HG03520 (cell line): ENCODE data around the gene TMTC2.
"Not testable (repeated sequence)": the region's sequence is repeated elsewhere in the genome, so short reads cannot be mapped to it uniquely, and the experiment has no call there.

ENCODE experiments used
- ATAC-seq: cut with Tn5 transposase; IDR thresholded peaks from one replicate; pipeline ENCODE4 v1.9.1; 2021; ENCODE audit warnings: mild to moderate bottlenecking, moderate library complexity; ENCODE audit not compliant: unreplicated experiment

Gene TMTC2

DNA sequence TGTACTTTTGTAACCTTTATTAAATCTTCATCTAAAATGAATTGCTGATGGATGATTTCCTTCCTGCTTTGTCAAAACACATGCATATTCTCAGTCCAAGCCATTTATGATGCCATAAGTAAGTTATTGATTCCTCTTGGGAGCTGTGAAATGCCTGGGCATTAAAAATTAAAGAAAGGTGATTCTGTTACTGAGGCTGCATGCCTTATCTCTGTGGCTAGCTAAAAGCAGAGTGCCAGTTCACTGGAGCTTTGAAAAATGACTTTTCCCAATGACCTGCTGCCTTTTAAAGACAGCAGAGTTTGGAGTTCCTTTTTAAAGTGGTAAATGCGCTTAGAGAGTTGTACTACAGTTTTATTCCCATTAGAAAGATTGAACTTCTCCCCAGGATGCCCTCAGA lies 152.1 kb downstream of the TMTC2 start:
- ATAC-seq, result no peak

DNA sequence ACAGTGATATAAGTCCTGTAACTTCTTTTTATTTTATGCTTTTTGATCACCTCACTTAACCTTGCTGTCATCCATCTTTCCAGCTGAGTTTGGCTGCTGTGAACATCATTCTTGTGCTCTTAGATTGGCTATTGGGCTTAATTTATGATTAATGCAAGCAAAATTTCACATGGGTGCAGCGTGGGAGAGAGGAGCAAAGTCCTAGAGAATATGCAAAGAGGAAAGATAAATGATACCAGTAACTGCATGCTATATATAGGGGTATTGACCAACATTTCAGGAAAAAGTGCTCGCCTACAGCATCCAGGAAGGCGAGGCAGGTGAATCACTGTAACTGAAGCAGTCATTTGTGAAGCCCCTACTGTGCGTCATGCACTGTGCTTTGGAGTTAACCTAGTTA lies 153.1 kb downstream of the TMTC2 start:
- no peak for ATAC-seq

DNA sequence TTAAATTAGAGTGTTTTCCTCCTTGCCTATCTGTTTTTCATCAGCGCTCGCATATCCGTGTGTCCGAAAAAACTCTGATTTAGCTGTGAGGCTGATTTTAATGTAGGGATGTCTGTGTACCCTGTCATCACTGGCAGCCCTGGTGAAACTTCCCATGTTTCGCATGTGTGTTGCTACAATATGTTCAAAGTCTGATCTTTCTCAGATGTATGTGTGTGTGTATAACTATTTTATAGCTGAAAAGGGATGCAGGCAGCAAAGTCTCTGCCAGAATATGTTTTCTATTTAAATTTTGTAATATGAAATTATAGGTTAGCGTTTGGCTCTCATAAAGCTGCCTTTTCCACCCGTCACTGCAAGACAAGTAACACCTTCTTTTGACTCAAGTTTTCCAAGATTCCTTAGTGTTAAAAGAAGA lies 154.8 kb downstream of the TMTC2 start:
- ATAC-seq, result no peak

DNA sequence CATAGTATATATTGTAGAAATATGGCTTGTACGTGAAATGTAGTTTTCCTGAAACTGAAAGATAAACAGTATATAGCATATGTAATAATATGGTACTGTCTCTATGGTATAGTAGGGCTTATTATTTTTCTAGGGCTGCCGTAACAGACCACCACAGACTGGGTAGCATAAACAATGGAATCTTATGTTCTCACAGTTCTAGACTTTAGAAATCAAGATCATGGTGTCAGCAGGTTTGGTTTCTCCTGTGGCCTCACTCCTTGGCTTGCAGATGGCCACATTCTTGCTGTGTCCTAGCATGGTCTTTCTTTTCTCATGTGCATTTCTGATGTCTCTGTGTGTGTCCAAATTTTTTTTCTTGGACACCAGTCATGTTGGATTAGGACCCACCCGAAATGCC lies 155.8 kb downstream of the TMTC2 start:
- no peak for ATAC-seq

DNA sequence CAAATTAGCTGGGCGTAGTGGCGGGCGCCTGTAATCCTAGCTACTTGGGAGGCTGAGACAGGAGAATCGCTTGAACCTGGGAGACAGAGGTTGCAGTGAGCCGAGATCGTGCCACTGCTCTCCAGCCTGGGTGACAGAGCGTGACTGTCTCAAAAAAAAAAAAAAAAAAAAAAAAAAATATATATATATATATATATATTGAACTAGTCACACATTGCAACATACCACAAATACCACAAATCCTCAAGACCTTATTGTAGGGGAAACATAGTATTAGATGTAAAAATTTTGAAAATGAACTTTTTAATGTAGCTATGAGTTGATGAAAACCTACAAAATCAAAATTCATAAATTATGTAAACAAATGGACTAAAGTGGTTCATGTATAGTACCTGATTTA lies 158.4 kb downstream of the TMTC2 start:
- not testable (repeated sequence) for ATAC-seq

DNA sequence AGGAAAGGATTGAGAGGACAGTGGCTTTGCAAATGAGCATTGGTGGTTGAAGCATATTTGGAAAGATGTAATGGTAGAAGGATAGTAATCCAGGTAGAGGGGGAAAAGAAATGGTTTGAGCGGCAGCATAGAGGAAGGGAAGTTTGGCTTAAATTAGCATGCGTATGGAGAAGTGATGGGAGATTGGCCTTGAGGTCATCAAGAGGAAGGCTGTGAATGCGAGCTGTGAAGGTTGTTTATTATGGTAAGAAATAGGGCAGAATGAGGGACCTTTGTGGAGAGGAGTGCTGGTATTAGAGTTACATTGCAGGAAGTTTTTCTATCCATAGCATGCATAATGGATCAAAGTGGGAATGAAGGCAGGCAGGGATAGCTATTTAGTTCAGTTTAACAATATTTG lies 162.1 kb downstream of the TMTC2 start:
- no peak for ATAC-seq

DNA sequence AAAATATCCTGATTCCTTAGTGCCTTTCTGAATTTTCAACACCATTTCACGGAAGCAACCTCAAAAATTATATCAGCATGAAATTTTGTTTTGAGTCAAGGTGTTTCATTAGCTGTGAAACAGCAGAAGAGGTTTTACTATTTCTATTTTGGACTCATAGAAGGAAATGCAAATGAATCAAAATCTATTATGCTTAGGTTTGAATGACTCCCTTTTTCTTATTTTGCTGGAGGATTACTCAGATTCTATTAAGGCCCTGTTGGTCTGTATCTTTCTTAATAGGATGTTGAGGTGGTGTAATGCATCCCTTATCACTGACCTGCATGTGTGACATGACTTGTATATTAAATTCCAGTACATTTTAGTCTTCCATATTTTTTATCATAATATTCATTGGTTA lies 165.8 kb downstream of the TMTC2 start:
- no peak for ATAC-seq

DNA sequence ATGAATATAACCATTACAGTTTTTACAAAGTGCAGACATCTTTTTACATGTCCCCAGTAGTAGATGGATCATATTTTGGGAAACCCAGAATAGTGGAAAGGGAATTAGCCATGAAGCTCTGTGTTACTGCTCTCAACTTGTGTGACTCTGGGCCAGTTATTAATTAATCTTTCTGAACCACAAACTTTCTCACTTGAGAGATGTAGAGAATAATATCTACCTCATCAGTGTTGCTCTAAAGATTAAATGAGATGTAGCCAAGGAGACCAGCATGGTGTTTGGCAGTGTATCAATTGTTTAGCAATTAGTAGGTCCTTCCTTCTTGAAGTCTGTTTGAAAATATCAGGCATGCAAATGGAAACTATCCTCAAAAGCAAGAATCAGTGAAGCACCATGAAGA lies 169.2 kb downstream of the TMTC2 start:
- ATAC-seq, result no peak

DNA sequence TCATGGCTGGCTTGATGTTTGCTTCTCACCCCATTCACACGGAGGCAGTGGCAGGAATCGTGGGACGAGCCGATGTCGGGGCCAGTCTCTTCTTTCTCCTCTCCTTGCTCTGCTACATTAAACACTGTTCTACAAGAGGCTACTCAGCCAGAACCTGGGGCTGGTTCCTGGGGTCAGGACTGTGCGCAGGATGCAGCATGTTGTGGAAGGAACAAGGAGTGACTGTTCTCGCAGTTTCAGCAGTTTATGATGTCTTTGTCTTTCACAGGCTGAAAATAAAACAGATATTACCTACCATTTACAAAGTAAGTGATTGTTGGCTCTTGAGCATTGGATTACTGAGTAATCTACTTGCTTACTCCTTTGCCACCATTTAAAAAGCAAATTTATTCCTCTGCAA lies 170.6 kb downstream of the TMTC2 start:
- ATAC-seq, result no peak

DNA sequence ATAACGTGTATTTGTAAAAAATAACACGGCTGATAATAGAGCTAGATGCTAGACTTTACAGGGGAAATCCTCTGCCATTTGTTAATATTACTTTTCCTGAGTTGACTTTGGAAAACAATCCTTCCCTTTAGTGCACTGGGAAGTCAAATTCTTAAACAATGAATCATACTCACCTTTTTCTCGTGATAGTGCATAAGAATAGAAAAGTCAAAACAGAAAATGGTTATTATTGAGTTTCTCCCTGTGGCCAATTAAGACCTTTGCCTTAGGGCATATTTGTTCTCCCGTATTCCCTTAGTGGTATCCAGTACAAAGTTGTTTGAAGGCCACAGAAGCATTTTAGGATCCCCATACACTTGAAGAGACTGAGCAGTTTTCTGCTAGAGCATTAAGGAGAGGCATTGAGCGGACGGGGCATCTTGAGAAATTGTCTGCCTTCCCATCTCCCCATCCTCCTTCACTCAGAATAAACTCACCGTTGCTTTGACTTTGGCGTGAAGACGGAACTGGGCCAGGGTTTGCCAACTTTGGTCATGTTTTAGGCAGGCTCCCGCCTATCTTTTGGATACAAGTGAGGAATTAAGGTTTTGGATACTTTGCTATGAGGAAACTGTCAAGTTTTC lies 171.3 kb downstream of the TMTC2 start:
- no peak for ATAC-seq

DNA sequence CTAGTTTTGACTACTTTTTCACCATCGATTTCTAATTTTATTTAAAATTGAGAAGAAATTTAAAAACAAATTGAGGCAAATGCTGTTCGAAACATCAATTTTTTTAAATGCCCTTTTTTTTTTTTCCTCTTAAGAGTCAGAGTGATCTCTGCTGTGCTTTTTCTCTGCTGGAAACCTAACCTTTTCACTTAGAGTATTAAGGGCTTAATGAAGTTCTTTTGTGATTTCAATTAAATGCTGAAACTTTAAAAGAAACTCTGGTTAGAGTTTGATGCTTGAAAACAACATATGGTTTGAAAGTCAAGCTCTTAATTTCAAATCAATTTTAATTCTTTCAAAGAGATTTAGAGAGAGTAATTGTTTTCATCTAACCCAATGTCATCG lies 171.8 kb downstream of the TMTC2 start:
- ATAC-seq, result no peak

DNA sequence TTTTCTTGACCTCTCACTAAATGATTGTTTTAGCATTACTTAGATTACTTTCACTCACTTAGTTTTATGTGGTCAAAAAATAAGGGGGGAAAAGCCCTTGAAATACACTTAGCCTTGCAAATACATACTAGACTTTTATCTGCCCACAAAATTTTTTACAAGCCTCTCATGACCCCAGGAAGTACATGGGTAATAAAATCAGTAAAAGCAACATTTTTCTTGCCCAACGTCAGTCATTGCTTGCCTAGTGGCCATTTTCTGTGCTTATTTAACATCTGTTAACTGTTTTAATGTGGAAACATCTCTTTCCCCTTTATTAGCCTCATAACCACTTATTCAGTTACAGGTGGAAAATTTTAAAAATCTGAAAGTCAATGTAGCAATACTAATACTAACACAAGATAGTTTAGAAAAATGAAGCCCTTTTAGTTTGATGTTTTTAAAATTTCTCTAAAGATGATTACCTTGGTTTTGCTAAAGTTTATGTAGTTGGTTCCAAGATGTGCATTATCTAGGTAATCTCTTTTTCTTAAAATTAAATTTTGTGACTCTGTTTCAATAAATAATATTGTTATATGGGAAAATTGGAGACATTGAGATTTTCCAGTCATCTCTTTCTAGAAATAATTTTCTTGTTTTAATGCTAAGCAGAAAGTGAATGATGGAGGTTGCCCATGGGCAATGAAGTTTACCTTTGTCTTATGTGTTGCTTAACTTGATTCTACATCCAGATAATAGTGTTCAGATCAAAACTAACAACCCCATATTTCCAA lies 175.5 kb downstream of the TMTC2 start:
- no peak for ATAC-seq

DNA sequence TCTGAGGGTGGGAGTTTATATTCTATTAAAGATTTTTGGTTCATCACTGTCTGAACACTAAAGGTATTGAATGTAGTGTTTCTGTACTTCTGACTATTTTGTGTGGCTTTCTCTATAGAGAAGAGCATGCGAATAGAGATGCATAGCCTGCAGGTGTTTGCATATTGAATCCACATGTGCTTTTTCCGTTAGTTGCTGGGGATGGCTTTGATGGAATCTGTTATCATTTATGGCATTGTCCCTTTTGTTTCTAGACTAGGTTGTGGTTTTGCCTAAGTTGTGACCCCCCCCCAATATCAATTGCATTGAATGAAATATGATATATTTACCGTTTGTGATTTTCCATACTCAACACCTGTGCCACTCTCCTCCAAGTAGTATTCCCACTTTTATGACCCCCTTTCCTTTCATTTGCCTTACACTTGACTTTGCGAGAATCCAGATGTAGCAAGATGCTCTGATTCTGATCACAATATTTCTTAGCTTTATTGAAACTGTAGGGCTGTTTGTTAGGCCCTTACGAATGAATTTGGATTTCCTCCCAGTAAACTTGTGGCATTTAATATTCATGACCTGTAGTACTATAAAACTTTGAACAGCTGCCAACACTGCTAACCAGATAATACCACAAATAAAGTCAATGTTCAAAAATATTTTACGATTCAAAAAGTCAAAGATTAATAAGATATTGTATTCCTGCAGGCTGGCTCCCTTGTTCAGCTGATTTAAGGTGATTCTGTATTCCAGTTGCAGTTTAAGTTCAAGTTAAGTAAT lies 176.4 kb downstream of the TMTC2 start:
- ATAC-seq, result no peak

DNA sequence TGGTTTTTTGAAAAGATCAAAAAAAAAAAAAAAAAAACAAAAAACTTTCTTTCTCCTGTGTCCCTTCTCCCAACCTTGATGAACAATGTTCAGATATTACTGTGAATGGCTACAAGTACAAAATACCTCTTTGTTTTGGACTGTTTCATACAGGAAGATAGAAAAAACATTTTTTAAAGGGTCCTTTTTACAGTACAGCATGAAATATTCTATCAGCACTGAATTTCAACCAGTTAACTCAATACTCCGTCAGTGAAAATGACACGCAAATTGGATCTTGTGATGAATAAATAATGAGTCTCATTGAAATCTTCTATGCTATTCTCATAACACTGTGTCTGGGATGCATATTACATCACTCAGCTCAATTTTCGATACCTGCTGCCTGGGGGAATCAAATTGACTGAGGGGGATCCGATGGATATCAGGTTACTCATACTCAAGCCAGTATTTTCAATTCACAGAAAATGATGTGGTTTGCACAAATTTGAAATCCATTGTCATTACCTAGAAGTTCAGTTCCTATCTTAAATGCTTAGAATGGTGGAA lies 179.6 kb downstream of the TMTC2 start:
- no peak for ATAC-seq

DNA sequence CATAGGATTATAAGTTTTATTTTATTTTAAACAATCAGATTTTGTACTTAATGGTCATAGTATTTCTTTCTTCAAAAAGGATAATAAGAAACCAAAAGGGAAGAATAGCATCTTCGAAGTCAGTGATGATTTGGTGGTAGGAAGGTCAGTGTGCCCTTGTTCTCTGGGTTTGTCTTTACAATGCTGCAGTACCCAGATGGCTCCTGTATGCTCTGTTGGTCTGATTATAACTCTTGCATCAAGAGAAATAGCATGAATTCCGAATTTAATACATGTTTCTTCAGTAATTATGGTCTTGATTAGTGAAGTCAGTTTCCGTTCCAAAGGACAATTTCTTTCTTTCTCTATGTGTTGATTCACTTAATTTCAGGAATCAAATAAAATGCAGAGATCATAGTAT lies 180.2 kb downstream of the TMTC2 start:
- ATAC-seq, result no peak

DNA sequence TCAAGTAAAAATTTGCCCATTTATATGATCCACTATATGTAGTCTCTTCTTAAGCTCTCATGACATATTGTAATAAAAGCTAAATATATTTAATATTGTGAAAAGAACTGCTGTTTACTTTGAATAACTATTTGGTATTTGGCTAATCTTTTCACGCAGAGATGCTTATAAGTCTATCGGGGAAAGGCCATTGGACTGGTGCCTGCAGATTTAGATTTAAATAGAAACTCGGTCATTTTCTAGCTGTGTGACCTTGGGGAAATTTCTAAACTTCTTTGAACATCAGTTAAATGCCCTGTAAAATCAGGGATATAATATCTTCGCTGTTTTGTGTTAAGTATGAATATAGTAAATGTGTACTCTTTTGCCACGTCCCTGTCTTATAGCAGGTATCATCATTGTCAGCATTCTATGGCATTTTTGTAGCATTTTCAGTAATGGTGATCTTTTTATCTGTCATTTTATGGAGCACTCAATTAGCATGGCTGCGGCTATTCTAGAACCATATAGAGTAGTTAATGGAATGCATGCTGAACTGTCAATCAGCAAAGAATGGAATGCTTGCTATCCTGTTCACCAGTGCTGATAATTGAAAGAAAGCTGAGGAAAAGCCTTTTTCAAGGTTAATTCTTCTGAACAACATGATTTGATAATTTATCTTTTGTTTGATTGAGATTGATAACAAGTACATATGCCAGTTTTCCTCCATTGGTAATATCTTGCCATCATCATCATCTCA lies 181.2 kb downstream of the TMTC2 start:
- no peak for ATAC-seq

DNA sequence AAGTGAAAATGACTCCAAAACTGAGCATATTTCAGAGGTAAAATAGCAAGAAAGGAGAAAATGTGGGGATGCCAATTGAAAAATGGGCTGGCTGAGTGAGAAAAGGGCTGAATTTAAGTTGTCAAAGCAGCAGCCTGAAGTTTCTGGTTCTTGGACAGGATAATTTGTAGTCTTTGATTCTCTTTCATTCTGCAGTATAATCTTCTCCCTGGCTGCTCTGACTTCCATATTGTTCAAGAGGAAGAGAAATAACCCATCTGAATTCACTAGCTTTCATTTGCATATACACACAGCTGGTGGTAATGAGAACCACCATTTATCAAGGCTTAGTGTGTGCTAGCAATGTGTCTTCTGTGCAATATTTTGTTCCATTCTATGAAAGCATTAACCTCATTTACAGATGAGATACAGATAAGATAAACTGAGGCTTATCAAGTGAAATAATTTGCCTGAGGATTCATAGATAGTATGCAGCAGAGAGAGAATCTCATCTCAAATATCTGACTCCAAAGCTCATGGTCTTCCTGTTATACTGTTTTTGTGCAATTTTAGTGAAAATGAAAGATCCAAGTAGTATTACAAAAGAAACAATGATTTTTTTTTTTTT lies 184.2 kb downstream of the TMTC2 start:
- ATAC-seq, result no peak

DNA sequence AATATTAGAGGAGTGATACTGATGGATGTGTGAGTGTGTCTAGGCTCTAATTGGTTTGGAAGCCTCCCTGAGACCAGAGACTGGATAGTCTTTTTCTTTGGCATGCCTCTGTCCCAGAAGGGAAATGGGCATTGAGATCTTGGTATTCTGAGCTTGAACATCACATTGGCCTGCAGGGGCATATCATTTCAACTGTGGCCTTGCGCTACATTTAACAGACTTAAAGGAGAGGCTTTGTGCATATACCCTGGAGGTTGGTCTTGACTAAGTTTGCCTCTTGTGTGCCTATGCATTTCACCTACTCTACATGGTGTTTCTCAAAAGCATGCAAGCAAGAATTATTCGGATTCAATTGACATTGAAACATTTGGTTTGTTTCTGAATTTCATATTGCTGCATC lies 185.4 kb downstream of the TMTC2 start:
- no peak for ATAC-seq

DNA sequence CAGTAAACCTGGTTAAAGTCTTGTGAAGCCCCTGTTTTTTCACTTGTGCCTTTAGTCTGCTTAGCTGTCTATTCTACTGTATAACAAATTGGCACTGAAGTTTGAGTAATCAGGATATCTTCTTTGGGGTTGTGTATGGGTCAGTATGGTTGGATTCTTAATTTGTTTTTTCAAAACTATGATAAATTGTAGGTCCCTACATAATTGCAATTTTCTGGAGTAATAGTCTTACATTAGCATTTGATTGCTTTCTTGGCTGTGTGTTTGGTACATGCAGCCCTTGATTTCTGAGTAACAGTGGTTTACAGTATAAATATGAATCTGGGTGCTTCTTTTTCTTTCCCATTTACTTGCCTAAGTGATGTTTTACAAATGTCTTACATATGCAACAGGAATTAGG lies 186.6 kb downstream of the TMTC2 start:
- no peak for ATAC-seq

DNA sequence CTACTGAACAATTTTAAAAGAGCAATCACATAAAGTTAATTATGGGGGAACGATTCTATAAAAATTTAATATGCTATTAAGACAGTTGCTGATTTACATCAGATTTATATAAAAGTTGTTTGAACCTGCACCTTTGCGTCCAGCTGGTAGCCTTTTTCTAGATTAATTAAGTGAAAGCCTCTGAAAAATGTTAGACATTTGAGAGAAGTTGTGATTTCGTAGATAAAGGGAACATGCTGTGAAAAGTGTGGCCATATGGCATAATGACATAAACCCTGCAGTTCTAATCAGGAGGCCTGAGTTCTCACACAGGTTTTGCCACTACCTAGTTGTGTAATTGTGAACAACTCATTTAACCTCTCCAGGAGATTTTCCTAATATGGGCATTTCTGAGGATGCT lies 187.2 kb downstream of the TMTC2 start:
- no peak for ATAC-seq

DNA sequence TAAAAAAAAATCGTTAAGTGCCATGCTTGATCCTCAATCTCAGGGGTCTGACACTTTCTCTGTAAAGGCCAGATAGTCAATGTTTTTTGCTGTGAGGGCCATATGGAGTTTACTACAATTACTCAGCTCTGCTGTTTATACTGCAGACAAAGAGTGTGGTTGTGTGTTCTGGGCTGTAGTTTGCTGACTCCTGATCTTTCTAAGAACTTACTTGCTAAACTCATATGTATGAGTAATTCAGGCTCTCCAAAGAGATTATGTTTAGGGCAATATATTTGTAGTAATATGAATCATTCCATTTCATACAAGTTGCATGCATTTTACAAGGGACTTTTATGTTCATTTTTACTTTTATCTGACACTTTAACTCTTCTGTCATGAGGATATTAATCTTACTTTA lies 188.2 kb downstream of the TMTC2 start:
- no peak for ATAC-seq
